Ectodermal cell (in vitro differentiated cells): ENCODE data around the gene C2CD2.

Experiments
- H3K27ac ChIP-seq: 2 replicates; pipeline ENCODE4 v1.7.0; 2013; ENCODE audit warnings: mild to moderate bottlenecking, low read depth, low read length; ENCODE audit not compliant: insufficient read depth, poor library complexity, severe bottlenecking
- H3K27me3 ChIP-seq: 2 replicates; pipeline ENCODE4 v1.7.0; 2013; ENCODE audit warnings: mild to moderate bottlenecking, low read length; ENCODE audit not compliant: insufficient read depth, control insufficient read depth, poor library complexity, severe bottlenecking
- H3K36me3 ChIP-seq: one replicate; pipeline ENCODE4 v1.7.0; 2013; ENCODE audit warnings: low read length; ENCODE audit not compliant: control insufficient read depth, insufficient read depth
- H3K4me1 ChIP-seq: one replicate; pipeline ENCODE4 v1.7.0; 2013; ENCODE audit warnings: low read length; ENCODE audit not compliant: control insufficient read depth, insufficient read depth
- H3K4me3 ChIP-seq: 2 replicates; pipeline ENCODE4 v1.7.0; 2013; ENCODE audit warnings: low read depth, low read length, control low read depth; ENCODE audit not compliant: insufficient read depth
- H3K9me3 ChIP-seq: 2 replicates; pipeline ENCODE4 v1.7.0; 2013; ENCODE audit warnings: mild to moderate bottlenecking, low read length, moderate library complexity; ENCODE audit not compliant: control insufficient read depth
- WGBS, 2 experiments: methylation state at CpG; one replicate each; pipeline ENCODE4 v1.1.7; 2013; ENCODE audit warnings: missing lambda C conversion rate in 2 of 2; 5-methylcytosine and 5-hydroxymethylcytosine counted together

Gene C2CD2

GRCh38 chr21:41879190-41879998 is 74.4 kb downstream of the C2CD2 start, which contains the start of gene PRDM15:
Gene PRDM15 (minus strand): TSS chr21:41879344. CDS start chr21:41860363, 18,981 bp downstream.
- Histone ChIP-seq H3K4me3 (peak within 1 kb of the TSS; percentile 74), H3K9me3 (no peaks in the 10 kb centered on the region), H3K36me3 (no peaks in the 10 kb centered on the region), H3K27ac (peak within 1 kb of the TSS; percentile 20), H3K4me1 (no peaks in the 10 kb centered on the region), H3K27me3 (no peaks in the 10 kb centered on the region)
- WGBS, 2 experiments, result 3% methylated on average over 89 of the region's 89 CpGs

- Histone ChIP-seq H3K27ac (no peak overlapping the region), H3K9me3 (no peaks in the 10 kb centered on the region), H3K36me3 (no peaks in the 10 kb centered on the region), H3K27me3 (no peaks in the 10 kb centered on the region), H3K4me1 (no peaks in the 10 kb centered on the region), H3K4me3 (peak overlapping the region; percentile 68)
- WGBS, 2 experiments, result 0% methylated on average over 65 of the region's 65 CpGs
Observed at GRCh38 chr21:41878831-41879189, 75.0 kb downstream of the C2CD2 start.

GRCh38 chr21:41877901-41878830 is 75.7 kb downstream of the C2CD2 start:
- H3K36me3 ChIP-seq, result no peaks in the 10 kb centered on the region
- H3K27me3 ChIP-seq, result no peaks in the 10 kb centered on the region
- no peaks in the 10 kb centered on the region for H3K9me3 ChIP-seq
- H3K4me1 ChIP-seq, result no peaks in the 10 kb centered on the region
- peak overlapping the region; percentile 68 for H3K4me3 ChIP-seq
- H3K27ac ChIP-seq, result no peak overlapping the region
- WGBS, 2 experiments, result 15 to 16% methylated on average over 45 to 48 of the region's 48 CpGs

GRCh38 chr21:41876928-41877652 is 76.7 kb downstream of the C2CD2 start:
- Histone ChIP-seq H3K27ac (no peak overlapping the region), H3K9me3 (no peaks in the 10 kb centered on the region), H3K27me3 (no peaks in the 10 kb centered on the region), H3K4me1 (no peaks in the 10 kb centered on the region), H3K4me3 (no peak overlapping the region), H3K36me3 (no peaks in the 10 kb centered on the region)
- 89 to 94% methylated on average over 11 of the region's 11 CpGs for WGBS, 2 experiments

GRCh38 chr21:41876396-41876795 is 77.4 kb downstream of the C2CD2 start:
- Histone ChIP-seq H3K4me1 (peaks cover 7% of the 10 kb centered on the region), H3K4me3 (no peak overlapping the region), H3K9me3 (no peaks in the 10 kb centered on the region), H3K27ac (no peak overlapping the region), H3K27me3 (no peaks in the 10 kb centered on the region), H3K36me3 (no peaks in the 10 kb centered on the region)
- WGBS, 2 experiments, result 89 to 96% methylated on average over 8 of the region's 8 CpGs

- no peak overlapping the region for H3K27ac ChIP-seq
- WGBS, 2 experiments, result 84 to 89% methylated on average over 8 of the region's 8 CpGs
Observed at GRCh38 chr21:41875086-41875485, 78.7 kb downstream of the C2CD2 start.

GRCh38 chr21:41874611-41875010 is 79.2 kb downstream of the C2CD2 start:
- peaks cover 10% of the 10 kb centered on the region for H3K4me1 ChIP-seq
- no peak overlapping the region for H3K4me3 ChIP-seq
- H3K9me3 ChIP-seq, result no peaks in the 10 kb centered on the region
- no peaks in the 10 kb centered on the region for H3K27me3 ChIP-seq
- H3K36me3 ChIP-seq, result no peaks in the 10 kb centered on the region
- no peak overlapping the region for H3K27ac ChIP-seq
- 93 to 94% methylated on average over 11 of the region's 11 CpGs for WGBS, 2 experiments

More at GRCh38 chr21:41875086-41875485, 78.7 kb downstream of the C2CD2 start:
- peaks cover 10% of the 10 kb centered on the region for H3K4me1 ChIP-seq
- H3K4me3 ChIP-seq, result no peak overlapping the region
- no peaks in the 10 kb centered on the region for H3K9me3 ChIP-seq
- no peaks in the 10 kb centered on the region for H3K27me3 ChIP-seq
- no peaks in the 10 kb centered on the region for H3K36me3 ChIP-seq

- Histone ChIP-seq H3K9me3 (no peaks in the 10 kb centered on the region), H3K27ac (no peak overlapping the region), H3K27me3 (no peaks in the 10 kb centered on the region), H3K4me1 (peaks cover 10% of the 10 kb centered on the region), H3K36me3 (no peaks in the 10 kb centered on the region), H3K4me3 (no peak overlapping the region)
- 94 to 96% methylated on average over 6 of the region's 6 CpGs for WGBS, 2 experiments
Observed at GRCh38 chr21:41873426-41873825, 80.4 kb downstream of the C2CD2 start.

- H3K4me1 ChIP-seq, result peaks cover 10% of the 10 kb centered on the region
- H3K36me3 ChIP-seq, result no peaks in the 10 kb centered on the region
- no peak overlapping the region for H3K27ac ChIP-seq
- H3K27me3 ChIP-seq, result no peaks in the 10 kb centered on the region
- no peak overlapping the region for H3K4me3 ChIP-seq
- WGBS, 2 experiments, result 90 to 96% methylated on average over 13 of the region's 13 CpGs
- no peaks in the 10 kb centered on the region for H3K9me3 ChIP-seq
Observed at GRCh38 chr21:41873005-41873404, 80.8 kb downstream of the C2CD2 start.
